Measurements from ENCODE around the gene LUC7L. TPM values are rescaled to one million over a fixed set of nuclear protein-coding genes. Genes with fewer than 3 reads are reported as not detected.
A peak's percentile ranks its signal among the peaks of the same experiment; 100 is the strongest.
"Not testable (repeated sequence)": the region's sequence is repeated elsewhere in the genome, so short reads cannot be mapped to it uniquely, and the experiment has no call there.

Gene LUC7L
- total RNA-seq, 4 donors from 2014 or later, result 109 to 180 (median 123) TPM

DNA sequence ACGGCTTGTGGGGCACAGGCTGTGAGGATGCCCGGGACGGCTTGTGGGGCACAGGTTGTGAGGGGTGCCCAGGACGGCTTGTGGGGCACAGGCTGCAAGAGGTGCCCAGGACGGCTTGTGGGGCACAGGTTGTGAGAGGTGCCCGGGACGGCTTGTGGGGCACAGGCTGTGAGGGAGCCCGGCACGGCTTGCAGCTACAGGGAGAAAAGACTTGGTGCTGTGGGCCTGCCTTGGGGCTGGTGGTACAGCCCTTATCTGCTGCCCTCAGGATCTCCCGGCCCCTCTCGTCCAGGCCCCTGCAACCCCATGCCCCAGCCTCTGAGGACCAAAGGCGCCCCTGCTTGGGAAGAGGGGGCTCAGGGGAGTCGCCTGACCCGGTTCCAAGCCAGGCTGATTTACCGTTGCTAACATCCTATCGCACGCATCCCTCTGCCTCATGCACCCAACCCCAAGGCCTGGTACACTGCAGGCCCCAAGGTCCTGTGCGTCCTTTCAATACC lies 68.5 kb downstream of the LUC7L start:
- H3K27ac ChIP-seq, result no peak overlapping the region
- TF ChIP-seq POLR2A (IDR thresholded peaks at IDR 0.05) (no peak), EP300 (IDR thresholded peaks at IDR 0.05) (no peak)
- TF ChIP-seq, protein P1, sequence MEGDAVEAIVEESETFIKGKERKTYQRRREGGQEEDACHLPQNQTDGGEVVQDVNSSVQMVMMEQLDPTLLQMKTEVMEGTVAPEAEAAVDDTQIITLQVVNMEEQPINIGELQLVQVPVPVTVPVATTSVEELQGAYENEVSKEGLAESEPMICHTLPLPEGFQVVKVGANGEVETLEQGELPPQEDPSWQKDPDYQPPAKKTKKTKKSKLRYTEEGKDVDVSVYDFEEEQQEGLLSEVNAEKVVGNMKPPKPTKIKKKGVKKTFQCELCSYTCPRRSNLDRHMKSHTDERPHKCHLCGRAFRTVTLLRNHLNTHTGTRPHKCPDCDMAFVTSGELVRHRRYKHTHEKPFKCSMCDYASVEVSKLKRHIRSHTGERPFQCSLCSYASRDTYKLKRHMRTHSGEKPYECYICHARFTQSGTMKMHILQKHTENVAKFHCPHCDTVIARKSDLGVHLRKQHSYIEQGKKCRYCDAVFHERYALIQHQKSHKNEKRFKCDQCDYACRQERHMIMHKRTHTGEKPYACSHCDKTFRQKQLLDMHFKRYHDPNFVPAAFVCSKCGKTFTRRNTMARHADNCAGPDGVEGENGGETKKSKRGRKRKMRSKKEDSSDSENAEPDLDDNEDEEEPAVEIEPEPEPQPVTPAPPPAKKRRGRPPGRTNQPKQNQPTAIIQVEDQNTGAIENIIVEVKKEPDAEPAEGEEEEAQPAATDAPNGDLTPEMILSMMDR (IDR thresholded peaks at IDR 0.05), result no peak
- no peak for DNase-seq (ENCODE audit: low spot score in 2 of 2)
- H3K9me3 ChIP-seq, result no peaks in the 10 kb centered on the region
- peaks cover 0 to 9% (median 8%) of the 10 kb centered on the region in 4 donors for H3K4me1 ChIP-seq
- H3K4me3 ChIP-seq, result no peak overlapping the region
- peaks cover 1 to 40% of the 10 kb centered on the region in 2 donors for H3K27me3 ChIP-seq
- 60 to 63% methylated on average over 14 to 16 of the region's 18 CpGs for WGBS, 2 donors
- H3K36me3 ChIP-seq, result no peaks in the 10 kb centered on the region

DNA sequence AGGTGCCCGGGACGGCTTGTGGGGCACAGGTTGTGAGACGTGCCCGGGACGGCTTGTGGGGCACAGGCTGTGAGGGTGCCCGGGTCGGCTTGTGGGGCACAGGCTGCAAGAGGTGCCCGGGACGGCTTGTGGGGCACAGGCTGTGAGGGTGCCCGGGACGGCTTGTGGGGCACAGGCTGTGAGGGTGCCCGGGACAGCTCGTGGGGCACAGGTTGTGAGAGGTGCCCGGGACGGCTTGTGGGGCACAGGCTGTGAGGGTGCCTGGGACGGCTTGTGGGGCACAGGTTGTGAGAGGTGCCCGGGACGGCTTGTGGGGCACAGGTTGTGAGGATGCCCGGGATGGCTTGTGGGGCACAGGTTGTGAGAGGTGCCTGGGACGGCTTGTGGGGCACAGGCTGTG lies 69.0 kb downstream of the LUC7L start:
- not testable (repeated sequence) for H3K36me3 ChIP-seq; H3K9me3 ChIP-seq; H3K4me3 ChIP-seq; DNase-seq (ENCODE audit: low spot score in 2 of 2); H3K27ac ChIP-seq; H3K4me1 ChIP-seq
- peaks cover 0 to 40% of the 10 kb centered on the region in 2 donors for H3K27me3 ChIP-seq
- 81% methylated on average over 6 to 7 of the region's 20 CpGs for WGBS, 2 donors

DNA sequence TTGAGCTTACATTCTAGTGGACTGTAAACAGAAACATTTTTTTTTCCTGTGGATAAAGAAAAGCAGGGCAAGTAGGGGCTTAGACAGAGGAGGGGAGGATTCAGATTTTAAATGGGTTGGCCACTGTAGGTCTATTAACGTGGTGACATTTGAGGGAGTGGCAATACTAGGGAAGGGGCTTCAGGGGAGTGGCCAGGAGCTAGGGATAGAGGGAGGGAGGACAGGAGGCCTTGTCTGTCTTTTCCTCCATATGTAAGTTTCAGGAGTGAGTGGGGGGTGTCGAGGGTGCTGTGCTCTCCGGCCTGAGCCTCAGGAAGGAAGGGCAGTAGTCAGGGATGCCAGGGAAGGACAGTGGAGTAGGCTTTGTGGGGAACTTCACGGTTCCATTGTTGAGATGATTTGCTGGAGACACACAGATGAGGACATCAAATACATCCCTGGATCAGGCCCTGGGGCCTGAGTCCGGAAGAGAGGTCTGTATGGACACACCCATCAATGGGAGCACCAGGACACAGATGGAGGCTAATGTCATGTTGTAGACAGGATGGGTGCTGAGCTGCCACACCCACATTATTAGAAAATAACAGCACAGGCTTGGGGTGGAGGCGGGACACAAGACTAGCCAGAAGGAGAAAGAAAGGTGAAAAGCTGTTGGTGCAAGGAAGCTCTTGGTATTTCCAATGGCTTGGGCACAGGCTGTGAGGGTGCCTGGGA lies 70.0 kb downstream of the LUC7L start:
- Histone ChIP-seq H3K4me3 (no peak overlapping the region), H3K27me3 (peaks cover 0 to 46% of the 10 kb centered on the region in 2 donors), H3K27ac (no peak overlapping the region), H3K36me3 (no peaks in the 10 kb centered on the region), H3K9me3 (no peaks in the 10 kb centered on the region), H3K4me1 (peaks cover 0 to 9% (median 7%) of the 10 kb centered on the region in 4 donors)
- no peak for DNase-seq (ENCODE audit: low spot score in 2 of 2)
- TF ChIP-seq POLR2A (IDR thresholded peaks at IDR 0.05) (no peak), EP300 (IDR thresholded peaks at IDR 0.05) (no peak)
- TF ChIP-seq, protein P1 (IDR thresholded peaks at IDR 0.05), result no peak
- 45 to 52% methylated on average over 6 of the region's 6 CpGs for WGBS, 2 donors

DNA sequence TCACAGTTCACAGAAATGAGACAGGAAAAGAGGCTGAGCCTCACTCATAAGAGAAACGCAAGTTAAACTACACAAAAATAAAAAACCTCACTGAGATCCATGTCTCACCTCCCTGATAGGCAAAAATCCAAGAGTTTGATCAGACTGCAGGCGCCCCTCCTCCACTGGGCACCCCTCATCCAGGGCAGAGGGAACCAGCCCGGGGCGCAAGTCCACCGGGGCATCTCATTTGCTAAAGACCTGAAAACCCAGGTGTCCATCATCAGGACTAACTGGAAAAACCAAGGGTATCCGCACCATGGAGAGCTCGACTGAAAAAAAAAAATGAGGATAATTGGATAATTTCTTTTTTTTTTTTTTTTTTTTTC lies 74.2 kb downstream of the LUC7L start:
- no peaks in the 10 kb centered on the region for H3K9me3 ChIP-seq
- H3K27ac ChIP-seq, result no peak overlapping the region
- no peak for DNase-seq (ENCODE audit: low spot score in 2 of 2)
- H3K27me3 ChIP-seq, result peaks cover 0 to 46% of the 10 kb centered on the region in 2 donors
- H3K4me3 ChIP-seq, result peak overlapping the region in 1 of 4 donors; percentile 50
- no peaks in the 10 kb centered on the region for H3K36me3 ChIP-seq
- TF ChIP-seq, protein P1 (IDR thresholded peaks at IDR 0.05), result no peak
- no peak for TF ChIP-seq EP300 (IDR thresholded peaks at IDR 0.05)
- no peak for TF ChIP-seq POLR2A (IDR thresholded peaks at IDR 0.05)
- H3K4me1 ChIP-seq, result peaks cover 0 to 11% (median 9%) of the 10 kb centered on the region in 4 donors
- WGBS, 2 donors, result 61 to 63% methylated on average over 7 of the region's 7 CpGs

DNA sequence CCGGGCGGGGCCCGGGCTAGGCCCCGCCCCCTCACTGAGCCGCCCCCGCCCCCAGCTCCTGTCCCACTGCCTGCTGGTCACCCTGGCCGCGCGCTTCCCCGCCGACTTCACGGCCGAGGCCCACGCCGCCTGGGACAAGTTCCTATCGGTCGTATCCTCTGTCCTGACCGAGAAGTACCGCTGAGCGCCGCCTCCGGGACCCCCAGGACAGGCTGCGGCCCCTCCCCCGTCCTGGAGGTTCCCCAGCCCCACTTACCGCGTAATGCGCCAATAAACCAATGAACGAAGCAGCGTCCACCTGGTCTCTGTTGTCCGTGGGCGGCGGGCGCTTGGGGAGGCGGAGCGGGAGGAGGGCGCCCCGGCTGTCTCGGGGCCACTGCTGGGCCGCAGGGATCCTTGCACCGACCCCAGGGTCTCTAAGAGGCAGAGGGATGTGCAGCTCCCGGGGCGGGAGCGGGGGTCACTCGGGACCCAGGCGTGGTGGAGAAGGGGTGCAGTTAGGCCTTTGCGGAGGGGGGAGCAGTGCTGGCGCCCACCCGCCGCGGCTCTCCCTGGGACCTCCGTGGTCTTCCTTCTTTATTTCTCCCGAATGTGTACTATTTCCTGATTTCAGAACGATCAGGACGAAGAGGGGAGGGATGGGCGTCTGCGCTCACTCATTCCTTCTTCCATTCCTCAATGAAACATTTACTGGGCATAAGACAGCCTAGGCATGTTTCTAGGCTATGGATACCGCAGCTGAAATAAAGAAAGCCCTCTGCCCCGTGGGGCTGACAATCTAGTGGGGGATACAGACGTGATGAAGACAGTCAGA lies 74.8 kb downstream of the LUC7L start:
- peaks cover 0 to 11% (median 9%) of the 10 kb centered on the region in 4 donors for H3K4me1 ChIP-seq
- 1 to 2% methylated on average over 38 of the region's 59 CpGs for WGBS, 2 donors
- no peak for DNase-seq (ENCODE audit: low spot score in 2 of 2)
- TF ChIP-seq EP300 (IDR thresholded peaks at IDR 0.05) (no peak), POLR2A (IDR thresholded peaks at IDR 0.05) (no peak)
- TF ChIP-seq, protein P1 (IDR thresholded peaks at IDR 0.05), result no peak
- H3K4me3 ChIP-seq, result peak overlapping the region; percentile 25 to 51 (median 48)
- no peaks in the 10 kb centered on the region for H3K9me3 ChIP-seq
- H3K27me3 ChIP-seq, result peaks cover 0 to 46% of the 10 kb centered on the region in 2 donors
- H3K36me3 ChIP-seq, result no peaks in the 10 kb centered on the region
- peak overlapping the region in 1 of 4 donors; percentile 11 for H3K27ac ChIP-seq

DNA sequence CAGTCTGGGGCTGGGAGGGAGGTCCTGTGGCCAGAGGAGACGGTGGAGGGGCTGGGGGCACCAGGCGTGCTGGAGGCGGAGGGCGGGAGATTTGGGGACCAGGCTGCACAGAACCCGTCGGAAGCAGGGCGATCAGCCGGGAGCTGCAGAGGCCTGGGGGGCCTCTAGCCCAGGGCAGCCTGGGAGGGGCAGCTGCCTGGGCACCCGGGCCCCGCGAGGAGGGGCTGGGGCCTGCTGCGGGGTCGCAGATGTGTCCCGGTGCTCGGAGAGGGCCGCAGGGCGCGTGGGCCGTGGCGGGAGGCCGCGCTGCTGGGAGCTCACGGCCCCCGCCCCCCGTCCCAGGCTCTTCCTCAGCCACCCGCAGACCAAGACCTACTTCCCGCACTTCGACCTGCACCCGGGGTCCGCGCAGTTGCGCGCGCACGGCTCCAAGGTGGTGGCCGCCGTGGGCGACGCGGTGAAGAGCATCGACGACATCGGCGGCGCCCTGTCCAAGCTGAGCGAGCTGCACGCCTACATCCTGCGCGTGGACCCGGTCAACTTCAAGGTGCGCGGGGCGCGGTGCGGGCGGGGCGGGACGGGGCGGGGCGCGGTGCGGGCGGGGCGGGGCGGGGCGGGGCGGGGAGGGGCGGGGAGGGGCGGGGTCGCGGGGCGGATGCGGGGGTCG lies 75.6 kb downstream of the LUC7L start:
- DNase-seq (ENCODE audit: low spot score in 2 of 2); H3K27ac ChIP-seq; H3K36me3 ChIP-seq; H3K9me3 ChIP-seq: not testable (repeated sequence)
- peaks cover 0 to 46% of the 10 kb centered on the region in 2 donors for H3K27me3 ChIP-seq
- peaks cover 0 to 11% (median 9%) of the 10 kb centered on the region in 4 donors for H3K4me1 ChIP-seq
- no CpG with 5 or more reads among the region's 74 CpGs for WGBS, 2 donors
- peak overlapping the region in 1 of 4 donors; percentile 50 for H3K4me3 ChIP-seq

DNA sequence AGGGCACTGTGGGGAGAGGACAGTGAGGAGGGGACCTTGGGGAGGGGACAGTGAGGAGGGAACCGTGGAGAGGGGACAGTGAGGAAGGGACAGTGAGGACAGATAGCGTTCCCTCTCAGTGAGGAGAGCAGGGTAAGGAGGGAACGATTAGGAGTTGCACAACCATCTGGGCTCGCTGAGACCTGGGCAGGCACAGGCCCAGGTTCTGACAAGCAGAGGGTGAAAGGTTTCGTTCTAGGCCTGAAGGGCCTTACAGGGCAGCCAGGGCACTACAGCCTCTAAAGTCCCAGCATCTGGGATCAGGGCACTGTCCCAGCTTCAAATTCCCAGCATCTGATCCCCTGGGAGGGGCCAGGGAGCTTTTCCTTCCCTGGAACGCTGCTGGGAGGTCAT lies 76.1 kb downstream of the LUC7L start:
- not testable (repeated sequence) for H3K27ac ChIP-seq; DNase-seq (ENCODE audit: low spot score in 2 of 2); H3K36me3 ChIP-seq; H3K9me3 ChIP-seq; H3K4me3 ChIP-seq
- 65 to 67% methylated on average over 5 of the region's 6 CpGs for WGBS, 2 donors
- peaks cover 0 to 44% of the 10 kb centered on the region in 2 donors for H3K27me3 ChIP-seq
- H3K4me1 ChIP-seq, result peaks cover 0 to 11% (median 9%) of the 10 kb centered on the region in 4 donors
